OCI-LY7 (cell line): ENCODE measurements around the gene PCK2. TPM values are rescaled to one million over a fixed set of nuclear protein-coding genes. Genes with fewer than 3 reads are reported as not detected.
A peak's percentile ranks its signal among the peaks of the same experiment; 100 is the strongest.

Experiments used
- BruUV-seq: library from RNA; stranded (reverse); fragments of 400-500 nt; replicated peaks from 2 replicates; lab custom pipeline; 2021; lab: Mats Ljungman, UMichigan
- CTCF ChIA-PET: fragments of 300-600 bp; sonication (Branson Sonifier 250); formaldehyde crosslinking; loops from one replicate; lab custom pipeline; 2022; ENCODE audit warnings: antibody characterized with exemption; ENCODE audit not compliant: unreplicated experiment; lab: Charles Lee
- POLR2A ChIA-PET: fragments of 300-600 bp; sonication (Branson Sonifier 250); formaldehyde crosslinking; loops from one replicate; lab custom pipeline; 2022; ENCODE audit warnings: antibody characterized with exemption; lab: Charles Lee
- DNase-seq: peaks from one replicate; pipeline ENCODE4 v3.0.0-alpha.2; 2015; ENCODE audit warnings: low spot score
- H2AFZ ChIP-seq: fragments of 200-600 bp; sonication (generic), shearing (Covaris generic); 2 replicates; pipeline ENCODE4 v1.6.1; 2014; ENCODE audit warnings: mild to moderate bottlenecking, antibody characterized with exemption, low read length, moderate library complexity
- H3K27ac ChIP-seq: fragments of 200-600 bp; sonication (generic); 2 replicates; pipeline ENCODE4 v1.5.1; 2014; ENCODE audit warnings: mixed run types, low read depth, mild to moderate bottlenecking, moderate library complexity, low read length, inconsistent platforms; ENCODE audit not compliant: poor library complexity, severe bottlenecking
- H3K36me3 ChIP-seq: fragments of 200-600 bp; sonication (generic); 2 replicates; pipeline ENCODE4 v1.6.1; 2014; ENCODE audit warnings: mild to moderate bottlenecking, antibody characterized with exemption, low read length, moderate library complexity, mixed read lengths; ENCODE audit not compliant: insufficient read depth
- H3K4me1 ChIP-seq: fragments of 200-600 bp; sonication (generic); 2 replicates; pipeline ENCODE4 v1.5.1; 2014; ENCODE audit warnings: mild to moderate bottlenecking, low read length; ENCODE audit not compliant: insufficient read depth, poor library complexity, severe bottlenecking
- H3K4me2 ChIP-seq: fragments of 200-600 bp; sonication (generic); 2 replicates; pipeline ENCODE4 v1.6.1; 2014; ENCODE audit warnings: mild to moderate bottlenecking, low read length
- H3K4me3 ChIP-seq: fragments of 200-600 bp; sonication (generic); 2 replicates; pipeline ENCODE4 v1.5.1; 2014; ENCODE audit warnings: mild to moderate bottlenecking, low read depth, low read length; ENCODE audit not compliant: poor library complexity, severe bottlenecking
- H3K79me2 ChIP-seq: fragments of 200-600 bp; sonication (generic); 2 replicates; pipeline ENCODE4 v1.6.1; 2016; ENCODE audit warnings: low read depth, mild to moderate bottlenecking, low read length, moderate library complexity, mixed read lengths; ENCODE audit not compliant: insufficient read depth
- H3K9me2 ChIP-seq: fragments of 200-600 bp; sonication (generic); 2 replicates; pipeline ENCODE4 v1.6.1; 2016; ENCODE audit warnings: mild to moderate bottlenecking, low read length, mixed read lengths; ENCODE audit not compliant: insufficient read depth
- H3K9me3 ChIP-seq: fragments of 200-600 bp; sonication (generic); 2 replicates; pipeline ENCODE4 v1.6.1; 2014; ENCODE audit warnings: mild to moderate bottlenecking, mixed run types, low read length, mixed read lengths
- H4K20me1 ChIP-seq: fragments of 200-600 bp; sonication (generic); 2 replicates; pipeline ENCODE4 v1.6.1; 2014; ENCODE audit warnings: mild to moderate bottlenecking, antibody characterized with exemption, low read length, moderate library complexity, mixed read lengths; ENCODE audit not compliant: insufficient read depth
- EZH2phosphoT487 ChIP-seq: fragments of 200-600 bp; sonication (generic); IDR thresholded peaks from 2 replicates; pipeline ENCODE4 v1.6.1; 2018; ENCODE audit warnings: low read depth, borderline replicate concordance, mild to moderate bottlenecking, mixed run types, antibody characterized with exemption, low read length, moderate library complexity, mixed read lengths
- intact Hi-C: fragments of 100-400 bp; cut with micrococcal nuclease; formaldehyde crosslinking; loops from one replicate; pipeline ENCODE4 v1.10.0; 2022; ENCODE audit not compliant: unreplicated experiment
- total RNA-seq, 2 experiments: library from RNA; depleted of rRNA in 1 of 2; stranded (reverse); fragments of >200 nt in 1 of 2; shearing (Covaris generic) in 1 of 2; gene quantifications; 2 replicates each; pipeline ENCODE4 v1.2.3, GENCODE V29; 2014 to 2022
- TF ChIP-seq, protein P1 (sequence below): fragments of 200-600 bp; sonication (generic); conservative IDR thresholded peaks from 2 replicates; pipeline ENCODE4 v1.5.1; 2014; ENCODE audit warnings: mild to moderate bottlenecking, antibody characterized with exemption, low read length, moderate library complexity, mixed read lengths

Gene PCK2
- total RNA-seq, 2 experiments from 2014 or later: 43.6 to 130 TPM

DNA sequence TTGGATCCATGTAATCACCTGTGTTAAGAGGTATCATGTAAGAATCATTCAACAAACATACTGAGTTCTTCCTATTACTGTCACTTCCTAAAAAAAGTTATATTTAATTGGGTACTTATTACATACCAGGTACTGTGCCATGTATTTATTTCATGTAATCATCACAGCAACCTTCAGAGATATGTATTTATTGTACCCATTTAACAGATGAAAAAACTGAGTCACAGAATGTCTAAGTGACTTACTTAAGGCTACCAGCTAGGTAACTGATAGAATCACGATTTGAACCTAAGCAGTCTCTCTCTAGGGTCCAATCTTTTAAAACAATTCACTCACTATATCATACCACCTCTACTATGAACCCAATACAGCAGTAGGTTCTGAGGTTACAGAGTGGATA is 50.3 kb downstream of the PCK2 start:
- intact Hi-C loops: loop anchor here (10.0 kb wide), 1 partner anchor 840 kb away; the partner anchor contains the start of genes BCL2L2 and PPP1R3E
- no peak for DNase-seq
- ChIA-PET CTCF (no interaction called here), POLR2A (interaction anchor here (1.2 to 1.4 kb wide), 2 partner anchors 30 to 98 kb away, joined by 3 to 4 read pairs; partner anchors contain the start of genes DCAF11, NRL and TINF2)
- H3K4me2 ChIP-seq: no peak overlapping the region
- no peak overlapping the region for H2AFZ ChIP-seq
- 0 out of 2 replicates have a peak, but pooled peaks cover 3% of the 10 kb centered on the region for H4K20me1 ChIP-seq
- no peak overlapping the region for H3K4me3 ChIP-seq
- peaks cover 34% of the 10 kb centered on the region for H3K36me3 ChIP-seq
- H3K79me2 ChIP-seq: peaks cover 35% of the 10 kb centered on the region
- TF ChIP-seq EZH2phosphoT487: no peak
- TF ChIP-seq, protein P1, sequence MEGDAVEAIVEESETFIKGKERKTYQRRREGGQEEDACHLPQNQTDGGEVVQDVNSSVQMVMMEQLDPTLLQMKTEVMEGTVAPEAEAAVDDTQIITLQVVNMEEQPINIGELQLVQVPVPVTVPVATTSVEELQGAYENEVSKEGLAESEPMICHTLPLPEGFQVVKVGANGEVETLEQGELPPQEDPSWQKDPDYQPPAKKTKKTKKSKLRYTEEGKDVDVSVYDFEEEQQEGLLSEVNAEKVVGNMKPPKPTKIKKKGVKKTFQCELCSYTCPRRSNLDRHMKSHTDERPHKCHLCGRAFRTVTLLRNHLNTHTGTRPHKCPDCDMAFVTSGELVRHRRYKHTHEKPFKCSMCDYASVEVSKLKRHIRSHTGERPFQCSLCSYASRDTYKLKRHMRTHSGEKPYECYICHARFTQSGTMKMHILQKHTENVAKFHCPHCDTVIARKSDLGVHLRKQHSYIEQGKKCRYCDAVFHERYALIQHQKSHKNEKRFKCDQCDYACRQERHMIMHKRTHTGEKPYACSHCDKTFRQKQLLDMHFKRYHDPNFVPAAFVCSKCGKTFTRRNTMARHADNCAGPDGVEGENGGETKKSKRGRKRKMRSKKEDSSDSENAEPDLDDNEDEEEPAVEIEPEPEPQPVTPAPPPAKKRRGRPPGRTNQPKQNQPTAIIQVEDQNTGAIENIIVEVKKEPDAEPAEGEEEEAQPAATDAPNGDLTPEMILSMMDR: no peak
- peaks cover 28% of the 10 kb centered on the region for H3K4me1 ChIP-seq
- BruUV-seq: no TSS peak
- H3K9me3 ChIP-seq: no peaks in the 10 kb centered on the region
- no peak overlapping the region for H3K27ac ChIP-seq
- no peaks in the 10 kb centered on the region for H3K9me2 ChIP-seq

DNA sequence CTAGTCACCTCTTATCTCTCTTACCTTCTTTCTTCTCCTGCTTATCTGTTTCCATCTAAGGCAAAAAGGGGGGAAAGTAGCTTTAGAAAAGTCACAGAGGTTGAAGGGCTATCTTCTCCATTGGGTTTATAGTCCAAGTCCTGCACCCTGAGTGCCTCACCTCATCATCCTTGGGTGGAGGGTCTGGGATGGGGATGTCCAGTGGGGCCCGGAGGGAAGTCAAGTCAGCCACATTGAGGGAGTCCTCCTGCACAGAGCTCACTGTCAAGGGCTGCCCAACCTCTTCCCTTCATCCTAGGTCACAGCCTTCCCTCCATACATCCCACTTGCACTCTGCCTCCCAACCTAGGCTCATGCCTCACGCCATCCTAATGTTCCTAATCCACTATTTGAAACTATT is 51.1 kb downstream of the PCK2 start:
- POLR2A ChIA-PET: interaction anchor here (1.4 to 3.9 kb wide), 5 partner anchors 9 to 97 kb away, joined by 4 to 32 read pairs (median 20); partner anchors contain the start of genes DCAF11, NRL, PCK2 and PSME1
- TF ChIP-seq, protein P1: no peak
- no peak for TF ChIP-seq EZH2phosphoT487

More for the DNA sequence above, 51.1 kb downstream of the PCK2 start:
- CTCF ChIA-PET: interaction anchor here (0.7 kb wide), 1 partner anchor 16 kb away, joined by 3 read pairs; the partner anchor contains the start of gene IRF9
- Histone ChIP-seq H4K20me1 (no peaks in the 10 kb centered on the region), H3K9me2 (no peaks in the 10 kb centered on the region), H2AFZ (no peak overlapping the region), H3K79me2 (peaks cover 27% of the 10 kb centered on the region; the same call in 1 of the 2 replicates), H3K27ac (no peak overlapping the region), H3K36me3 (peaks cover 38% of the 10 kb centered on the region), H3K4me3 (peak overlapping the region; percentile 94), H3K9me3 (no peaks in the 10 kb centered on the region), H3K4me2 (peak overlapping the region; percentile 96), H3K4me1 (peaks cover 25% of the 10 kb centered on the region)
- BruUV-seq: no TSS peak
- DNase-seq: no peak
- intact Hi-C loops: loop anchor here (10.0 kb wide), 1 partner anchor 840 kb away; the partner anchor contains the start of genes BCL2L2 and PPP1R3E
